HG02938 (cell line): ENCODE data around the gene DCAF8.
A peak's percentile ranks its signal among the peaks of the same experiment; 100 is the strongest.
"Not testable (repeated sequence)": the region's sequence is repeated elsewhere in the genome, so short reads cannot be mapped to it uniquely, and the experiment has no call there.

Source experiments
- ATAC-seq: cut with Tn5 transposase; IDR thresholded peaks from one replicate; pipeline ENCODE4 v1.9.1; 2021; ENCODE audit warnings: mild to moderate bottlenecking, moderate library complexity; ENCODE audit not compliant: unreplicated experiment

The DCAF8 gene

GRCh38 chr1:160261893-160262794 is at the start of gene DCAF8:
DCAF8 (minus strand) TSS chr1:160262549; CDS start chr1:160244008, 18,541 bp downstream.
- ATAC-seq, result peak; percentile 80

DNA sequence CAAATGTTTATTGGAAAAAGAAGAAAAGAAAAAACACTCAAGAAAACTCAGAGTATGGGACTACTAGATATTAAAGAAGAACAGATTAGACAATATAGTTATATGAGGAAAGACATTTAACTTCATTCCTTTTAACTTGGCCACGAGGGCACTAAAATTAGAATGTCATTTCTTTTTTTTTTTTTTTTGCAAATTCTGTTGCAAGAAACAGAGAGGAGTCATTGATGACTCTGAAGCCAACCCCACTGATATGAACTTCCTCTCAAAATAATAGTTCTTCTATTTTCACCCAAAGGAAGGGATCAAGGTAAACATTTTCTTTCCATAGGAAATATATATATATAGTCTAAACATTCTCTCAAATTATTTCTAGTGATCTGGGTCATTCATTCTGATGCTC is 47.2 kb upstream of the DCAF8 start:
- ATAC-seq, result no peak

- no peak for ATAC-seq
Observed at GRCh38 chr1:160309185-160309557, 46.8 kb upstream of the DCAF8 start.

GRCh38 chr1:160308451-160309184 is 46.3 kb upstream of the DCAF8 start:
- ATAC-seq, result no peak

DNA sequence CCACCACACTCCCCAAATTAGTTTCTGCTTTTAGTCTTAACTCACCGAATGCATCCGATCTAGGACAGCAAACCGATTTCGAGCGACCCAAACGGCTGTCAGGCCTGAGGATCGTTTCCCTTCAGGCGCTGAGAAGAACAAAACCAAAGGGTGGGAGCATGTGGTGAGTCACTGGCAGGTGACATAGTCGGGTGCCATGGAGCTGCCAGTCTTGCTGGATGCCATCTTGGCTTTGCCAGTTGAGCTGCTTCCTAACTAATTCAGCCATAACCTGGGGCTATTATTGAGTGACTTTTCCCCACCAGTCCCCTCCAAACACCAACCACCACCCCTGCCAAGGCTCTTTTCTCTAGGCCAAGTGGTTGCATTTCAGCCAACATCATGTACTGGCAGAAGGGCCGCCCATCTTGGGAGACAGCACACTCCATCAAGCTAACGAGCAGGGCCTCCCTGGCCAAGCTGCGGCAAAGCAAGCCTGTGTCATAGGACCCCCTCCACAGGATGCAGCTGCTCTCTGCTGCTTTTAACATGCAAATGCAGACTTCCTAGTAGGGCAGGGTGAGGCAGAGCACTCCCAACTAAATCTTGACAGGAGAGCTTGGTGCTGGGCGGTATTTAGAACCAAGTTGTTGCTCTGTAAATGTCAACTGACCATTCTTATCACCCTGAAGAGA is 44.9 kb upstream of the DCAF8 start:
- no peak for ATAC-seq

DNA sequence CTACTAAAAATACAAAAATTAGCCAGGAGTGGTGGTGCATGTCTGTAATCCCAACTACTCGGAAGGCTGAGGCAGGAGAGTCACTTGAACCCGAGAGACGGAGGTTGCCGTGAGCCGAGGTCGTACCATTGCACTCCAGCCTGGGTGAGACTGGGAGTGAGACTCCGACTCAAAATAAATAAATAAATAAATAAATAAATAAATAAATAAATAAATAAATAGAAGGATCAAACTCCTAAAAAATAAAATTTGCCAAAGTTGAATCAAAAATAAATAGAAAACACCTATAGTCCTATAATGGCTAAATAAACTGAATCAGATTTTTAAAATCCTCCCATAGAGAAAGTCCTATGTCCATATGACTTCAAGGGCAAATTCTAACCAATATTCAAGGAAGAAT is 37.8 kb upstream of the DCAF8 start:
- no peak for ATAC-seq

- ATAC-seq, result no peak
Observed at GRCh38 chr1:160296036-160296435, 33.7 kb upstream of the DCAF8 start.

DNA sequence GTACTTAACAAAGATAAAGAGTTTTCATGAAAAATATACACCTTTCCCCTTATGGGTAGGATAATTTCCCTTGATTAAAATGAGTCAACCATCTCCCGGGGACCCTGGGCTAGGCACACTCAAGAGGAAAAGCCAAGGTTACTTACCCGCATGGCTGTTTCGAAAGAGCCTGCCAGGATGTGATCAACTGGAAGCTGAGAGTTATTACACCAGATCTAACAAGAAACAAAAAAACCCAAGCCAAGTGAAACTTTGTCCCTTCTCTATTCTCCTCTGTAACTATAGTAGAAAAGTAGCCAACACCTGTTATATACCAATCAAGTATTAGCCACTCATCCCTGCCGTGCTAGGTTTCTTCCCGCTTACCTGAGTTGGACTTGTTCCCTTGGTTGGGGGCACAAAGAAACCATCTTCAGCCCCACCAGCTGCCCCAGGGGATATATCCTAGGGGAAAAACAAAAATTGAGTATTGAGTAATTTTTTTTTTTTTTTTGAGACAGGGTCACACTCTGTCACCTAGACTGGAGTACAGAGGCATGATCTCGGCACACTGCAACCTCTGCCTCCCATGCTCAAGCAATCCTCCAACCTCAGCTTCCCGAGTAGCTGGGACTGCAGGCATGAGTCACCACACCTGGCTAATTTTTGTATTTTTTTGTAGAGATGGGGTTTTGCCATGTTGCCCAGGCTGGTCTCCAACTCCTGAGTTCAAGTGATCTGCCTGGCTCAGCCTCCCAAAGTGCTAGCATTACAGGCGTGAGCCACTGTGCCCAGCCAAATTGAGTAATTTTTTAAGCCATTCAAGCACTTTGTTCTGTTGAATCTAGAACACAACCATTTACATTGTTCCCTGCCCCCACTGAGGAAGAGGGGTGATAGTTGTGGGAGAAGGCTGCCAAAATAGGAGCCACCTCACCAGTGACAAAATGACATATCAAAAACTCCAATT is 30.9 kb upstream of the DCAF8 start:
- no peak for ATAC-seq

- ATAC-seq, result peak; percentile 68
Observed at GRCh38 chr1:160291248-160292220, 29.2 kb upstream of the DCAF8 start.

- ATAC-seq, result not testable (repeated sequence)
Observed at GRCh38 chr1:160287769-160288168, 25.4 kb upstream of the DCAF8 start.

DNA sequence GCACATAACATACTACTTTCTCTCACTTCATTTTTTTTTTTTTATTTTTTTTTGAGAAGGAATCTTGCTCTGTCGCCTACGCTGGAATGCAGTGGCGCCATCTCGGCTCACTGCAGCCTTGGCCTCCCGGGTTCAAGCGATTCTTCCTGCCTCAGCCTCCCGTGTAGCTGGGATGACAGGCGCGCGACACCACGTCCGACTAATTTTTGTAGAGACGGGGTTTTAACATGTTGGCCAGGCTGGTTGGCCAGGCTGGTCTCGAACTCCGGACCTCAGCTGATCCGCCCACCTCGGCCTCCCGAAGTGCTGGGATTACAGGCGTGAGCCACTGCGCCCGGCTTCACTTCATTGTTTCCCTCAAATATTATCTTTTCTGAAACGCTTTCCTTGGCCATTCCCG is 23.2 kb upstream of the DCAF8 start:
- ATAC-seq, result no peak

DNA sequence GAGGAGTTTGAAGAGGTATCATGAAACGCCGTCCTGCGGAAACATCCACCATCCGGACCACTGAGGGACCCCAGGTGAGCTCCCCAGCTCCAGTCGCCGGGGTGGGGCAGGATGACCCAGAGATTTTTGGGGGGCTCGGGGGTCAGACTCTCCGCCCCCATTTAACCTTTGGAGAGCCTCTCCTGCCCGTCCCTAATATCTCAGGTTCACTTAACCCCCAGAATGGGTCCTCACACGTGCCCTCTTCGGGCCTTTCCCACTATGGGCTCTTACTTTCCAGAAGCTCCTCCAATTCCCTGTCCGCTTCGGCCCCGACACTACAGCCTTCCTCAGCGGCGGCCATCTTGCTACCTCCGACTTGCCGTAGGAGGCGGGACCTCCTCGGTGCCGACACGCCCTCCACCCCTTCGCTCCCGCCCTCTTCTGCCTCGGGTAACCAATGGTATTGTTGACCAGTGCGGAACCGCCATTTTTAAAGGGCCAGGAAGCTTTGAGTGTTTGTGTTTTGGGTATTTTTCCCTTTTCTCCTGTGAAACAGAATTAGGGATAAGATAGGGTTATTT is 22.5 kb upstream of the DCAF8 start, which contains the start of gene PEX19:
TSS of gene PEX19 (minus strand) at position 352 of the 563 bp plus-strand sequence. CDS start at position 343, 9 bp downstream.
- peak; percentile 93 for ATAC-seq

DNA sequence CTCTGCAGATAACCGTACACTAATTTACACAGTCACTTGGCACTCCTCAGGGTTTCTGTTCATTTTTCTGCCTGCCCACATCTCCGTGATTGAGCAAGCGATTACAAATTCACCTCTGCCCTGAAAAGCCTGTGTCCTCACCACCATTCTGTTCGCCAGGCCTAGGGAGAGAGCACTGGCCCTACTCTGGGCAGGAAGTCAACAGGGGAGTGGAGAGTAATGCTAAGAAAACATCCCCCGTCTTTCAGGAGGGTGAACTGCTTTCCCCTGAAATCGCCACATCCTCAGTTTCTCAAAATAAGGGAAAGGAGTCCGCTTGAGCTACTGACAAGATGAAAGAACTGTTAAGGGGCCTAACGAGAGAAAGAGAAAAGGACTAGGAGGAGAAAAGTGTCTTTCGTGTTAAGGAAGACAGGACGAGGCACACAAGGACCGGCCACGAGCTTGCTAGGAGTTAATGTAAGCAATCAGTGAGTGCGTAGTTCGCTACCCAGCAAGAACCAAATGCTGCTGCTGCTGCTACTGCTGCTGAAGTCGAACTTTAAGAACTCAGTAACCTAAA is 22.0 kb upstream of the DCAF8 start:
- ATAC-seq, result peak; percentile 34

- ATAC-seq, result no peak
Observed at GRCh38 chr1:160282807-160283206, 20.5 kb upstream of the DCAF8 start.

DNA sequence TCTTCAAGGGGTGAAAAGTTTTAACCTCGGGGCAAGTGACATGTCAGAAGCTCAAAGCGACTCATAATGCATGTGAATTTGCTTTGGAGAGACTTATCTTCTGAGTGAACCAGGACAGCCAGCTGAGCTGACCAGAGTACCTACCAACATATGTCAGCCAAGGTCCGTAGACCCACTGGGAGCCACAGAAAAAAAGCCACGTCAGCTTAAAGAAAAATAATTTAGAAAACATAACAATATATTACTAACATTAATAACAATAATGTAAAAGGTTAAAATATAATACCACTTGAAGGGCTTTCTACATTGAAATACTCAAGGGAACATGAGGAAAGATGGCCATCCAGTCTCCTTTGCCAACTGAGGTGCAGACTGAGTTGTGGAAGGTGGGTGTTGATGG is 15.6 kb upstream of the DCAF8 start:
- no peak for ATAC-seq

DNA sequence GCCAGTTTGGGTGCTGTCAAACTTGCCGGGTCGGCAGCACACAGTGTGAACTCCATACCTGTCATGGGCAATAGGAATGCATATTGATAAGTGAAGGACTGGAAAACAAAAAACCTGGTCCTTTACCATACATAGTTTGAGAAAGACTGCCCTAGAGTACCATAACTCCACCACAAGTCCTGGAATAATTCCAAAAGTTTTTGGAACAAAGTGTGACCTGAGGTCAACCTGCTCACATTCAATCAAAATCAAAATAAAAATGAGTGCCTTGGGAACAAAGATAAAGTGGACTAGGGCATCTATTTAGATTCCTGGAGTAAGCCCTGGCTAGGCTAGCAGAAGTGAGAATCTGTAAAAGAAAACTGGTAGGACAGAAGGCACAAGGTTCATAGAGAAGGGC is 15.0 kb upstream of the DCAF8 start:
- no peak for ATAC-seq

- no peak for ATAC-seq
Observed at GRCh38 chr1:160271025-160271424, 8.7 kb upstream of the DCAF8 start.

DNA sequence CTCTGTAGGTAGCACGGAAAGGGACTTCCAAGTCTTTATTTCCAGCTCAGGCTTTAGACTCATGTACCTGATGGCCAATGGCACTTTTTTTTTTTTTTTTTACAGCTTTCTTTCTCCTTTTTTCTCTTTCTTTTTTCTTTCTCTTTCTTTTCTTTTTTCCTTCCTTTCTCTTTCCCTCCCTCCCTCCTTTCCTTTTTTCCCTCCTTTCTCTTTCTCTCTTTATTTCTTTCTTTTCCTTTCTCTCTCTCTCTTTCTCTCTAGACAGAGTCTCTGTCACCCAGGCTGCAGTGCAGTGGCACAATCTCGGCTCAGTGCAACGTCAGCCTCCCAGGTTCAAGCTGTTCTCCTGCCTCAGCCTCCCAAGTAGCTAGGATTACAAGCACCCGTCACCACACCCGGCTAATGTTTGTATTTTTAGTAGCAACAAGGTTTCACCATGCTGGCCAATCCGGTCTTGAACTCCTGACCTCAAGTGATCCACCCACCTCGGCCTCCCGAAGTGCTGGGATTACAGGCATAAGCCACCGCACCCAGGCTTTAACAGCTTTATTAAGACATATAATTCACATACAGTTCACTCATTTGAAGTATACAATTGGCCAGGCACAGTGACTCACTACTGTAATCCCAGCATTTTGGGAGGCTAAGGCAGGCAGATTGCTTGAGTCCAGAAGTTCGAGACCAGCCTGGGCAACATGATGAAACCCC is 5.1 kb upstream of the DCAF8 start:
- ATAC-seq, result no peak
